GM18507 (cell line): ENCODE data around the gene ASB16.
"Not testable (repeated sequence)": the region's sequence is repeated elsewhere in the genome, so short reads cannot be mapped to it uniquely, and the experiment has no call there.

Experiments
- DNase-seq: peaks from one replicate; pipeline ENCODE4 v3.0.0; 2011; ENCODE audit warnings: low read depth; ENCODE audit not compliant: insufficient read length; ENCODE audit errors: extremely low spot score
- FAIRE-seq: peaks from 2 replicates; lab custom pipeline; 2011; peaks lifted over from hg19 to GRCh38; lab: Jason Lieb, UNC

ASB16 gene

GRCh38 chr17:44146375-44147346, 23.8 kb upstream of the ASB16 start:
- no peak for DNase-seq
- FAIRE-seq = no peak

GRCh38 chr17:44147812-44148211, 22.7 kb upstream of the ASB16 start:
- DNase-seq (no peak), FAIRE-seq (no peak)

- not testable (repeated sequence) for DNase-seq, FAIRE-seq
Observed at GRCh38 chr17:44149066-44149465, 21.4 kb upstream of the ASB16 start.

- FAIRE-seq = no peak
Observed at GRCh38 chr17:44149750-44150329, 20.7 kb upstream of the ASB16 start.

GRCh38 chr17:44152875-44153274, 17.6 kb upstream of the ASB16 start:
- FAIRE-seq (no peak), DNase-seq (no peak)

More at GRCh38 chr17:44149750-44150329, 20.7 kb upstream of the ASB16 start:
- DNase-seq = no peak

- DNase-seq = no peak
- no peak for FAIRE-seq
Observed at GRCh38 chr17:44155488-44155887, 15.0 kb upstream of the ASB16 start.

GRCh38 chr17:44159519-44160210, 10.8 kb upstream of the ASB16 start:
- DNase-seq (no peak), FAIRE-seq (no peak)

- FAIRE-seq (no peak), DNase-seq (no peak)
Observed at GRCh38 chr17:44164476-44164875, 6.0 kb upstream of the ASB16 start.

GRCh38 chr17:44167181-44167861, 3.2 kb upstream of the ASB16 start:
- FAIRE-seq = no peak
- no peak for DNase-seq

- FAIRE-seq = no peak
Observed at GRCh38 chr17:44170135-44170498, 387 bp upstream of the ASB16 start.

GRCh38 chr17:44171931-44172455, 1.5 kb downstream of the ASB16 start:
- FAIRE-seq (no peak), DNase-seq (no peak)

More at GRCh38 chr17:44170135-44170498, 387 bp upstream of the ASB16 start:
- DNase-seq = no peak

GRCh38 chr17:44174427-44174826, 3.9 kb downstream of the ASB16 start:
- DNase-seq = no peak
- FAIRE-seq = no peak

GRCh38 chr17:44176257-44176656, 5.8 kb downstream of the ASB16 start:
- FAIRE-seq (no peak), DNase-seq (no peak)

- DNase-seq (no peak), FAIRE-seq (no peak)
Observed at GRCh38 chr17:44176671-44177501, 6.4 kb downstream of the ASB16 start.

- FAIRE-seq = no peak
- no peak for DNase-seq
Observed at GRCh38 chr17:44177640-44178039, 7.1 kb downstream of the ASB16 start.

GRCh38 chr17:44178133-44178532, 7.6 kb downstream of the ASB16 start:
- FAIRE-seq (no peak), DNase-seq (no peak)

GRCh38 chr17:44183024-44183423, 12.5 kb downstream of the ASB16 start:
- FAIRE-seq (no peak), DNase-seq (no peak)

GRCh38 chr17:44184212-44184810, 13.8 kb downstream of the ASB16 start:
- DNase-seq (no peak), FAIRE-seq (no peak)
